B cell (primary cell): ENCODE data around the gene GGT6. TPM values are rescaled to one million over a fixed set of nuclear protein-coding genes. Genes with fewer than 3 reads are reported as not detected.
A peak's percentile ranks its signal among the peaks of the same experiment; 100 is the strongest.

Experiments
- ATAC-seq: fragments of 200-7000 bp; cut with Tn5 transposase; one replicate; pipeline ENCODE4 v1.10.0; 2021; ENCODE audit warnings: low read depth, mild to moderate bottlenecking, moderate number of reproducible peaks, moderate library complexity
- CTCF ChIA-PET: fragments of 350-600 bp; sonication (Branson Sonifier 250); formaldehyde crosslinking; loops from one replicate; lab custom pipeline; 2021; ENCODE audit warnings: antibody characterized with exemption, inconsistent platforms; lab: Charles Lee
- POLR2A ChIA-PET: fragments of 350-600 bp; sonication (Branson Sonifier 250); formaldehyde crosslinking; loops from one replicate; lab custom pipeline; 2021; ENCODE audit warnings: antibody characterized with exemption; lab: Charles Lee
- DNase-seq: peaks from one replicate; pipeline ENCODE4 v3.0.0; 2013
- H2AFZ ChIP-seq: 2 replicates; pipeline ENCODE4 v1.6.1; 2012; ENCODE audit warnings: mild to moderate bottlenecking, low read depth, low read length; ENCODE audit not compliant: insufficient read depth, poor library complexity, severe bottlenecking
- H3K27ac ChIP-seq, 2 donors: 1 replicate in 1 of 2; 2 replicates in 1 of 2; pipeline ENCODE4 v1.5.1; 2012 to 2013; ENCODE audit warnings: low read length in 2 of 2, mild to moderate bottlenecking in 2 of 2, moderate library complexity in 1 of 2
- H3K27me3 ChIP-seq, 4 experiments: fragments of 200-600 bp in 1 of 4; sonication (generic) in 1 of 4; replicated peaks in 1 of 4; 1 replicate in 2 of 4; 2 replicates in 2 of 4; pipeline versions ENCODE4 v1.6.1 to v1.7.0; 2013 to 2016; ENCODE audit warnings: low read length in 3 of 4, mild to moderate bottlenecking in 2 of 4, mixed read lengths in 1 of 4, moderate library complexity in 1 of 4; ENCODE audit not compliant: insufficient read depth in 4 of 4, control insufficient read depth in 3 of 4; ENCODE audit errors: control extremely low read depth in 1 of 4
- H3K36me3 ChIP-seq, 2 experiments: replicated peaks in 1 of 2; 1 replicate in 1 of 2; 2 replicates in 1 of 2; pipeline versions ENCODE4 v1.6.1 to v1.7.1; 2013; ENCODE audit warnings: low read length in 1 of 2; ENCODE audit not compliant: insufficient read depth in 2 of 2, control insufficient read depth in 1 of 2; ENCODE audit errors: control extremely low read depth in 1 of 2, extremely low read depth in 1 of 2
- H3K4me1 ChIP-seq, 2 donors: fragments of 200-600 bp in 1 of 2; sonication (generic) in 1 of 2; 1 replicate in 1 of 2; 2 replicates in 1 of 2; pipeline versions ENCODE4 v1.5.1 to v1.6.1; 2013 to 2017; ENCODE audit warnings: low read length in 2 of 2; ENCODE audit not compliant: control insufficient read depth in 2 of 2, insufficient read depth in 2 of 2
- H3K4me2 ChIP-seq: replicated peaks from 2 replicates; pipeline ENCODE3; 2012; ENCODE audit warnings: mild to moderate bottlenecking, low read depth, low read length; ENCODE audit not compliant: poor library complexity, severe bottlenecking
- H3K4me3 ChIP-seq, 5 experiments: fragments of 200-600 bp in 1 of 5; sonication (generic) in 1 of 5; 1 replicate in 3 of 5; 2 replicates in 2 of 5; pipeline versions ENCODE4 v1.5.1 to v1.7.0; 2011 to 2016; ENCODE audit warnings: low read length in 4 of 5, mild to moderate bottlenecking in 4 of 5, low read depth in 2 of 5, control low read depth in 1 of 5, moderate library complexity in 1 of 5; ENCODE audit not compliant: insufficient read depth in 1 of 5; ENCODE audit errors: control extremely low read depth in 1 of 5, extremely low read depth in 1 of 5
- H3K79me2 ChIP-seq: fragments of 200-600 bp; sonication (generic); one replicate; pipeline ENCODE4 v1.6.0; 2016; ENCODE audit warnings: low read length; ENCODE audit not compliant: control insufficient read depth, insufficient read depth
- H3K9ac ChIP-seq: fragments of 200-600 bp; sonication (generic); 2 replicates; pipeline ENCODE4 v1.6.1; 2017; ENCODE audit warnings: mild to moderate bottlenecking, low read length, moderate library complexity
- H3K9me3 ChIP-seq, 3 donors: one replicate each; pipeline versions ENCODE4 v1.6.1 to v1.7.1; 2013; ENCODE audit warnings: low read length in 2 of 3; ENCODE audit not compliant: control insufficient read depth in 2 of 3, insufficient read depth in 1 of 3; ENCODE audit errors: control extremely low read depth in 1 of 3
- H4K20me1 ChIP-seq: 2 replicates; pipeline ENCODE4 v1.6.0; 2012; ENCODE audit warnings: mild to moderate bottlenecking, low read length; ENCODE audit not compliant: insufficient read depth, control insufficient read depth, poor library complexity, severe bottlenecking
- H3K27ac Mint-ChIP-seq: one replicate; pipeline ENCODE4 v1.8.0; 2021; ENCODE audit warnings: mixed read lengths
- H3K27me3 Mint-ChIP-seq: one replicate; pipeline ENCODE4 v1.8.0; 2021; ENCODE audit warnings: mixed read lengths
- H3K4me1 Mint-ChIP-seq: one replicate; pipeline ENCODE4 v1.8.0; 2021; ENCODE audit warnings: mixed read lengths
- H3K4me3 Mint-ChIP-seq: one replicate; pipeline ENCODE4 v1.8.0; 2021; ENCODE audit warnings: mixed read lengths
- H3K9me3 Mint-ChIP-seq: one replicate; pipeline ENCODE4 v1.8.0; 2022; ENCODE audit warnings: mixed read lengths; ENCODE audit not compliant: insufficient read depth
- CTCF ChIP-seq: fragments of 200-600 bp; IDR thresholded peaks from one replicate; pipeline ENCODE4 v1.8.0; 2022; ENCODE audit warnings: antibody characterized with exemption, mild to moderate bottlenecking
- EZH2 ChIP-seq: IDR thresholded peaks from 2 replicates; pipeline ENCODE4 v1.6.1; 2012; ENCODE audit warnings: borderline replicate concordance, low read depth, mild to moderate bottlenecking, moderate library complexity, low read length; ENCODE audit not compliant: insufficient read depth, poor library complexity, severe bottlenecking
- WGBS: methylation state at CpG from one replicate; pipeline ENCODE4 v1.1.5; 2013; ENCODE audit warnings: missing lambda C conversion rate; ENCODE audit not compliant: insufficient coverage; 5-methylcytosine and 5-hydroxymethylcytosine counted together
- intact Hi-C: fragments of 100-400 bp; cut with micrococcal nuclease; formaldehyde crosslinking; loops from one replicate; pipeline ENCODE4 v1.10.0; 2022
- polyA plus RNA-seq: library from polyadenylated mRNA; depleted of rRNA; stranded (reverse); fragments of >200 nt; gene quantifications from 2 replicates; pipeline ENCODE4 v1.2.3, GENCODE V29; 2012
- total RNA-seq, 2 donors: library from RNA; stranded (reverse); fragments of 120-200 nt in 1 of 2; gene quantifications; 1 replicate in 1 of 2; 2 replicates in 1 of 2; pipeline versions ENCODE4 v1.2.3 to v1.2.4, GENCODE V29; 2013 to 2022

The GGT6 gene
- total and polyA plus RNA-seq, 2 donors (not counting 1 experiment from before 2014, with no cell fraction given) = not detected

GRCh38 chr17:4583206-4583605 is 22.8 kb upstream of the GGT6 start:
- no peaks in the 10 kb centered on the region for H3K79me2 ChIP-seq
- ChIA-PET CTCF (no interaction called here), POLR2A (no interaction called here)
- ATAC-seq = no peak
- no peak for DNase-seq
- peaks cover 8 to 16% of the 10 kb centered on the region in 2 donors for H3K4me1 ChIP-seq
- peaks cover 44% of the 10 kb centered on the region for H3K27me3 Mint-ChIP-seq
- TF ChIP-seq EZH2 (no peak), CTCF (no peak)
- H3K27me3 ChIP-seq = peaks cover 0 to 41% (median 22%) of the 10 kb centered on the region in 4 experiments
- peaks cover 8% of the 10 kb centered on the region for H3K4me1 Mint-ChIP-seq
- H3K4me3 Mint-ChIP-seq = peak overlapping the region; percentile 88
- no peak overlapping the region for H2AFZ ChIP-seq
- H3K4me3 ChIP-seq = no peak overlapping the region
- no peaks in the 10 kb centered on the region for H3K9me3 Mint-ChIP-seq
- no peaks in the 10 kb centered on the region for H3K36me3 ChIP-seq
- H4K20me1 ChIP-seq = no peaks in the 10 kb centered on the region
- H3K27ac ChIP-seq = no peak overlapping the region
- H3K27ac Mint-ChIP-seq = no peak overlapping the region
- no peak overlapping the region for H3K9ac ChIP-seq
- 68% methylated on average over 2 of the region's 3 CpGs for WGBS
- intact Hi-C loops = no loop called here
- peaks cover 0 to 7% (median 0%) of the 10 kb centered on the region in 3 donors for H3K9me3 ChIP-seq
- H3K4me2 ChIP-seq = no peak overlapping the region

DNA sequence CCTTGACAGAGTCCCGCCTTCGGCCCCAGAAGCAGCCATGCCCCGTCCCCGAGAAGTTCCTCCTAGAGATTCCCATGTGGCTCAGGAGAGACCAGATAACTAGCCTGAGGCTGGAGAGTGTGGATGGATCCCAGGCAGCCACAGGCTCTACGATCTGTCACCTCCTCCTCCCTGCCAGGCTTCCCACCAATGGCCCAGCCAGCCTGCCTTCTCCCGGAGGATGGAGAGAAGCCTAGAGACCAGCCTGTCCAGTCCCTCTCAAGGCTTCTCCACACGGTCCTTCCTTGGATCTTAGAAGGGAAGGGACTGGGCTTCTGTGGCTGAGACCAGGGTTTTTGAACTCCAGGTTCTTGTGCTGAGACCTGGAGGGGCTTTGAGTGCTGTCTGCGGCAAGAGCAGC is 22.3 kb upstream of the GGT6 start:
- H3K4me1 ChIP-seq = peaks cover 8 to 16% of the 10 kb centered on the region in 2 donors
- H2AFZ ChIP-seq = no peak overlapping the region
- intact Hi-C loops = no loop called here
- CTCF ChIA-PET = no interaction called here
- no peak for ATAC-seq
- no peaks in the 10 kb centered on the region for H4K20me1 ChIP-seq
- H3K4me3 ChIP-seq = no peak overlapping the region
- H3K4me3 Mint-ChIP-seq = no peak overlapping the region
- H3K9ac ChIP-seq = no peak overlapping the region
- DNase-seq = no peak
- H3K9me3 Mint-ChIP-seq = no peaks in the 10 kb centered on the region
- peaks cover 0 to 41% (median 22%) of the 10 kb centered on the region in 4 experiments for H3K27me3 ChIP-seq
- no peak overlapping the region for H3K27ac Mint-ChIP-seq
- no peak for TF ChIP-seq EZH2
- TF ChIP-seq CTCF = no peak
- peaks cover 0 to 7% (median 0%) of the 10 kb centered on the region in 3 donors for H3K9me3 ChIP-seq
- no peak overlapping the region for H3K27ac ChIP-seq
- no peaks in the 10 kb centered on the region for H3K36me3 ChIP-seq
- no peaks in the 10 kb centered on the region for H3K79me2 ChIP-seq
- POLR2A ChIA-PET = no interaction called here
- H3K27me3 Mint-ChIP-seq = peaks cover 44% of the 10 kb centered on the region
- WGBS = 86% methylated on average over 6 of the region's 8 CpGs
- H3K4me1 Mint-ChIP-seq = peaks cover 8% of the 10 kb centered on the region
- no peak overlapping the region for H3K4me2 ChIP-seq
